Fibroblast of villous mesenchyme (primary cell): ENCODE measurements around the gene LSP1. TPM values are rescaled to one million over a fixed set of nuclear protein-coding genes. Genes with fewer than 3 reads are reported as not detected.
"Not testable (repeated sequence)": the region's sequence is repeated elsewhere in the genome, so short reads cannot be mapped to it uniquely, and the experiment has no call there.

Experiments
- DNase-seq: peaks from one replicate; pipeline ENCODE4 v3.0.0-alpha.2; 2010; ENCODE audit warnings: low read depth
- H3K4me3 ChIP-seq: 2 replicates; pipeline ENCODE4 v1.5.1; 2011; ENCODE audit warnings: low read depth, mild to moderate bottlenecking, low read length
- total RNA-seq: library from RNA; depleted of rRNA; stranded (reverse); fragments of >200 nt; gene quantifications from 2 replicates; pipeline ENCODE4 v1.2.3, GENCODE V29; 2012
- TF ChIP-seq, protein P1 (sequence below): IDR thresholded peaks from 2 replicates; pipeline ENCODE4 v1.5.1; 2012; ENCODE audit warnings: low read depth, mild to moderate bottlenecking, low read length; ENCODE audit not compliant: insufficient read depth

Gene LSP1
- total RNA-seq, 1 donor: not detected

GRCh38 chr11:1812801-1813200 lies 40.1 kb upstream of the LSP1 start:
- H3K4me3 ChIP-seq: no peak overlapping the region
- no peak for DNase-seq
- TF ChIP-seq, protein P1, sequence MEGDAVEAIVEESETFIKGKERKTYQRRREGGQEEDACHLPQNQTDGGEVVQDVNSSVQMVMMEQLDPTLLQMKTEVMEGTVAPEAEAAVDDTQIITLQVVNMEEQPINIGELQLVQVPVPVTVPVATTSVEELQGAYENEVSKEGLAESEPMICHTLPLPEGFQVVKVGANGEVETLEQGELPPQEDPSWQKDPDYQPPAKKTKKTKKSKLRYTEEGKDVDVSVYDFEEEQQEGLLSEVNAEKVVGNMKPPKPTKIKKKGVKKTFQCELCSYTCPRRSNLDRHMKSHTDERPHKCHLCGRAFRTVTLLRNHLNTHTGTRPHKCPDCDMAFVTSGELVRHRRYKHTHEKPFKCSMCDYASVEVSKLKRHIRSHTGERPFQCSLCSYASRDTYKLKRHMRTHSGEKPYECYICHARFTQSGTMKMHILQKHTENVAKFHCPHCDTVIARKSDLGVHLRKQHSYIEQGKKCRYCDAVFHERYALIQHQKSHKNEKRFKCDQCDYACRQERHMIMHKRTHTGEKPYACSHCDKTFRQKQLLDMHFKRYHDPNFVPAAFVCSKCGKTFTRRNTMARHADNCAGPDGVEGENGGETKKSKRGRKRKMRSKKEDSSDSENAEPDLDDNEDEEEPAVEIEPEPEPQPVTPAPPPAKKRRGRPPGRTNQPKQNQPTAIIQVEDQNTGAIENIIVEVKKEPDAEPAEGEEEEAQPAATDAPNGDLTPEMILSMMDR: no peak

DNA sequence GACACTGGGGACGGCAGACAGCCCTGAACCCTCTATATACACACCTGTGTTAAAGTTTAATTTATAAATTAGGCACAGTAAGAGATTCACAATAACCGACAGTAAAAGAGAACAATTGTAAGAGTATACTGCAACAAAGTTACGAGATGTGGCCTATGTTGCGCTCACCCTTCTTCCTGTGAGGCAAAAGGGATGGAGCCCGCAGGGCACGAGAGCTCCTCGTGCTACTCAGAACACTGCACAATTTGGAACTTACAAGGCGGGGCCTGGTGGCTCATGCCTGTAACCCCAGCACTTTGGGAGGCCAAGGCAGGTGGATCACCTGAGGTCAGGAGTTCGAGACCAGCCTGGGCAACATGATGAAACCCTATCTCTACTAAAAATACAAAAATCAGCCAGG lies 39.5 kb upstream of the LSP1 start:
- not testable (repeated sequence) for H3K4me3 ChIP-seq, DNase-seq

DNA sequence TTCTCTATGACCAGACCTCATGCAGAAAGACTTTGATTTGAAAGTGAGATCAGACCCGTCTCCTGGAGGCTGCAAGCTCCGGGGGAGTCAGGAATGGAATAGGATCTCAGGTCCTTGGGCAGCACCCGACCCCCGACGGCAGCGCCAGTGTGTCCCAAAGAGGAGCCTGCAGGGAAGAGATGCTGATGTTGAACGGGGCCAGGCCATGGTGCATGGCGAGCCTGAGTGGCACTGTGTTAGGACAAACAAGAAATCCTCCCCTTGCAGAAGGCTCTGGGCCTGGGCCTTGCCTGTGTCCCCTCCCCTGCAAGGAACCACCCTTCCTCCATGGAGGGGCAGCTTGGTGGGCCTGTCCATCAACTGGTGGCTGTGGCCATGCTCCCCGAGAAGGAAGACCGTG lies 38.2 kb upstream of the LSP1 start:
- H3K4me3 ChIP-seq: no peak overlapping the region
- TF ChIP-seq, protein P1: no peak
- no peak for DNase-seq

GRCh38 chr11:1815311-1815710 lies 37.6 kb upstream of the LSP1 start:
- no peak overlapping the region for H3K4me3 ChIP-seq
- no peak for DNase-seq
- TF ChIP-seq, protein P1: no peak

- DNase-seq: no peak
- H3K4me3 ChIP-seq: no peak overlapping the region
- TF ChIP-seq, protein P1: no peak
These were observed 37.1 kb upstream of the LSP1 start for GRCh38 chr11:1815751-1816150.

GRCh38 chr11:1817000-1817399 lies 35.9 kb upstream of the LSP1 start:
- TF ChIP-seq, protein P1: no peak
- no peak for DNase-seq
- no peak overlapping the region for H3K4me3 ChIP-seq

- TF ChIP-seq, protein P1: no peak
- no peak overlapping the region for H3K4me3 ChIP-seq
- DNase-seq: no peak
These were observed 35.4 kb upstream of the LSP1 start for GRCh38 chr11:1817511-1817910.
